Kidney (tissue), 14 donors: ENCODE measurements around the gene TACC3. TPM values are rescaled to one million over a fixed set of nuclear protein-coding genes. Genes with fewer than 3 reads are reported as not detected.

Experiments used
- DNase-seq, 5 donors: peaks; one replicate each; pipeline ENCODE4 v3.0.0-alpha.2; 2013 to 2020
- FAIRE-seq: peaks from 2 replicates; lab custom pipeline; 2012; peaks lifted over from hg19 to GRCh38; lab: Jason Lieb, UNC
- H3K27ac ChIP-seq, 2 donors: one replicate each; pipeline ENCODE4 v1.7.0; 2013; ENCODE audit warnings: low read depth in 2 of 2, low read length in 2 of 2, inconsistent platforms in 1 of 2
- H3K27me3 ChIP-seq: one replicate; pipeline ENCODE4 v1.7.1; 2013; ENCODE audit warnings: low read length, inconsistent platforms; ENCODE audit not compliant: control insufficient read depth, insufficient read depth
- H3K36me3 ChIP-seq, 3 donors: one replicate each; pipeline versions ENCODE4 v1.7.0 to v1.7.1; 2013; ENCODE audit warnings: low read length in 3 of 3, control low read depth in 1 of 3, inconsistent platforms in 1 of 3; ENCODE audit not compliant: insufficient read depth in 3 of 3, control insufficient read depth in 2 of 3
- H3K4me1 ChIP-seq, 3 donors: one replicate each; pipeline versions ENCODE4 v1.7.0 to v1.7.1; 2013; ENCODE audit warnings: low read length in 3 of 3, inconsistent platforms in 1 of 3, low read depth in 1 of 3; ENCODE audit not compliant: control insufficient read depth in 2 of 3, insufficient read depth in 2 of 3
- H3K4me3 ChIP-seq, 3 donors: one replicate each; pipeline versions ENCODE4 v1.7.0 to v1.8.1; 2013; ENCODE audit warnings: low read length in 3 of 3, control low read depth in 1 of 3, inconsistent platforms in 1 of 3
- H3K9ac ChIP-seq, 3 donors: one replicate each; pipeline versions ENCODE4 v1.7.0 to v1.7.1; 2013; ENCODE audit warnings: low read length in 3 of 3, control low read depth in 1 of 3, inconsistent platforms in 1 of 3
- H3K9me3 ChIP-seq, 3 donors: one replicate each; pipeline versions ENCODE4 v1.7.0 to v1.7.1; 2013; ENCODE audit warnings: low read length in 3 of 3, control low read depth in 1 of 3, inconsistent platforms in 1 of 3; ENCODE audit not compliant: control insufficient read depth in 2 of 3, insufficient read depth in 1 of 3
- CTCF ChIP-seq: IDR thresholded peaks from 3 replicates; pipeline ENCODE4 v1.5.1; 2012; ENCODE audit warnings: mild to moderate bottlenecking, moderate library complexity, borderline replicate concordance; ENCODE audit not compliant: insufficient read depth; ENCODE audit errors: extremely low read depth
- intact Hi-C: fragments of 100-400 bp; cut with DNase I; formaldehyde crosslinking; loops from one replicate; pipeline ENCODE4 v1.11.1; 2022
- polyA plus RNA-seq: library from polyadenylated mRNA; stranded (reverse); fragments of 350-450 nt; fragmentation: Illumina TruSeq; extraction: RNeasy Lipid Tissue Mini Kit (QIAGEN cat#74804); gene quantifications from one replicate; pipeline ENCODE4 v1.2.3, GENCODE V29; 2014; ENCODE audit warnings: low read depth, low replicate concordance; ENCODE audit not compliant: insufficient read depth
- total RNA-seq: library from RNA; stranded (reverse); fragmentation: NEBNext Ultra II Directional; extraction: Animal tissue kit (Norgen Biotek cat#: 25700); gene quantifications from one replicate; pipeline ENCODE4 v1.2.1, GENCODE V29; 2021
- donor health status: control.
- donor health status: control.
- donor health status: control.
- donor health status: control.
- donor health status: control.
- donor health status: DM: yes; HTN: yes; CAD: no.
- donor health status: Normal renal cell carcinoma (clear cell type).

Gene TACC3
- total and polyA plus RNA-seq, 2 donors from 2014 or later, result 4.9 to 12.2 TPM

GRCh38 chr4:1754336-1754735 is 33.0 kb downstream of the TACC3 start:
- FAIRE-seq (no peak), DNase-seq (no peak)
- H3K27ac ChIP-seq, result no peak overlapping the region
- TF ChIP-seq CTCF, result no peak
- no peaks in the 10 kb centered on the region for H3K9me3 ChIP-seq
- peaks cover 0 to 2% (median 0%) of the 10 kb centered on the region in 3 donors for H3K4me1 ChIP-seq
- no peaks in the 10 kb centered on the region for H3K27me3 ChIP-seq
- H3K9ac ChIP-seq, result no peak overlapping the region
- H3K36me3 ChIP-seq, result no peaks in the 10 kb centered on the region
- intact Hi-C loops, result no loop called here
- H3K4me3 ChIP-seq, result no peak overlapping the region

- no peak for TF ChIP-seq CTCF
- Histone ChIP-seq H3K9ac (no peak overlapping the region), H3K27ac (no peak overlapping the region), H3K9me3 (no peaks in the 10 kb centered on the region), H3K27me3 (no peaks in the 10 kb centered on the region), H3K36me3 (no peaks in the 10 kb centered on the region), H3K4me1 (peaks cover 0 to 2% (median 0%) of the 10 kb centered on the region in 3 donors), H3K4me3 (no peak overlapping the region)
- FAIRE-seq (no peak), DNase-seq (no peak)
- intact Hi-C loops, result no loop called here
Observed at GRCh38 chr4:1755297-1755696, 34.0 kb downstream of the TACC3 start.

GRCh38 chr4:1756079-1756478 is 34.8 kb downstream of the TACC3 start:
- Histone ChIP-seq H3K9me3 (no peaks in the 10 kb centered on the region), H3K4me1 (peaks cover 0 to 2% (median 0%) of the 10 kb centered on the region in 3 donors), H3K4me3 (no peak overlapping the region), H3K27me3 (no peaks in the 10 kb centered on the region), H3K9ac (no peak overlapping the region), H3K36me3 (no peaks in the 10 kb centered on the region), H3K27ac (no peak overlapping the region)
- intact Hi-C loops, result no loop called here
- DNase-seq (no peak), FAIRE-seq (no peak)
- TF ChIP-seq CTCF, result no peak
